ENCODE measurements around the gene NSD2.
"Not testable (repeated sequence)": the region's sequence is repeated elsewhere in the genome, so short reads cannot be mapped to it uniquely, and the experiment has no call there.

NSD2 gene

GRCh38 chr4:1841887-1842210 is 29.3 kb upstream of the NSD2 start:
- DNase-seq (ENCODE audit: low read depth in 2 of 2, low spot score in 1 of 2), result no peak

DNA sequence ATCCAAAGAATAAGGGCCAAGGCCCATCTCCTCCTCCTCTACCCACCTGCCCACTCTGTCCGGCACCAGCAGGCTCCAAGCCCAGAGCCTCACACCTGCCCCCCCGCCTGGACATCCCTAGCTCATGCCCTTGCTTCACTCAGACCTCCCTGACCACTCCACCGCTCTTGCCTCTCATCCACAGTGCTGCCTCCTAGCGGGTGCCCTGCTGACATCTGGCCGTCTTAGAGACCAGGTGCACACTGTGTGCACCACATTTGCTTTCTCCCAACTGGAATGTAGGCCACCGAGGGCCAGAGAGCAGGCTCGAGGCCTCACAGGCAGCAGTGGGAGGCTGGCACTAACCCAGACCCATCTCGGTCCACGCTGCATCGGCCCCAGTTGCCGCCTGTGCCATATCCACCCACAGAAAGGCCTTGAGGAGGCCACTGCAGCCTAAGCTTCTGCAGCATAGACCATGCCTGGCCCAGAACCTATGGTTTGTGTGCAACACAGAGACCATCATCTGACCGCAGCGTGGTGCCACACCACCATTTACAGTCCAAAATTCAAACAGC is 28.8 kb upstream of the NSD2 start:
- DNase-seq (ENCODE audit: low read depth in 2 of 2, low spot score in 1 of 2), result no peak

- no peak for DNase-seq (ENCODE audit: low read depth in 2 of 2, low spot score in 1 of 2)
Measured at GRCh38 chr4:1842993-1843448, 28.2 kb upstream of the NSD2 start.

DNA sequence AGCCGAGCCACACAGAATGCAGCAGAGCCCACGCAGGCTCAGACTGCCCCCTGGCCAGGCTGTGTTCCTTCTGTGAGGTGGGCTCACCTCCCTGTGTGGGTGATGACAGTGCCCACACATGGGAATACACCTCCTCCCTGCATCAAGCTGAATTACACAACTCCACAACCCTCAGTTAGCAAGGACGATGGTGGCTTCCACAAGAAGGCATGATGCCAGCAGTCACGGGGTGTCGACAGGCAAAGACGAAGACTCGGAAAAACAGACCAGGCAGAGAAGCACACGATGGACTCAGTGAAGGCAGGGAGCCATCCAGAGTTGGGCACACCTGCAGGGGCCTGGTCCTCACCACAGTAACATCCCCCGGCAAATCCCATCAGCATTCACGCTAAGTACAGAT is 27.3 kb upstream of the NSD2 start:
- no peak for DNase-seq (ENCODE audit: low read depth in 2 of 2, low spot score in 1 of 2)

GRCh38 chr4:1844618-1845017 is 26.6 kb upstream of the NSD2 start:
- not testable (repeated sequence) for DNase-seq (ENCODE audit: low read depth in 2 of 2, low spot score in 1 of 2)

DNA sequence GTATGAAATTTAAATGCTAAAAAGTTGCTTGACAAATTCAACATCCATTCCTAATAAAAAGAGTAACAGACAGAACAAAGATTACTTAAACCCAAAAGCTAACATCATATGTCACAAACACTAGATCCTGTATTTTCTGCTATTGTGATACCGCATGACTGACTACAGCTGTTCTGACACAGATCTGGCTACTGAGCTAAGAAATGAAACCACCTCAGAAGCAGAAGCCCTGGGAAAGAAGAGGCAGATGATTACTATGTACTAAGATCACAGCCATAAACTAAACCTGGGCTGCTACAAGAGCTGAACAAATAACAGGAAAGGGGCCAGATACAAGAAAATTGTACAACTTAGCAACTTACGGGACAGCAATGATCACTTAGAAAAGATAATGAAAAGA is 24.6 kb upstream of the NSD2 start:
- no peak for DNase-seq (ENCODE audit: low read depth in 2 of 2, low spot score in 1 of 2)

DNA sequence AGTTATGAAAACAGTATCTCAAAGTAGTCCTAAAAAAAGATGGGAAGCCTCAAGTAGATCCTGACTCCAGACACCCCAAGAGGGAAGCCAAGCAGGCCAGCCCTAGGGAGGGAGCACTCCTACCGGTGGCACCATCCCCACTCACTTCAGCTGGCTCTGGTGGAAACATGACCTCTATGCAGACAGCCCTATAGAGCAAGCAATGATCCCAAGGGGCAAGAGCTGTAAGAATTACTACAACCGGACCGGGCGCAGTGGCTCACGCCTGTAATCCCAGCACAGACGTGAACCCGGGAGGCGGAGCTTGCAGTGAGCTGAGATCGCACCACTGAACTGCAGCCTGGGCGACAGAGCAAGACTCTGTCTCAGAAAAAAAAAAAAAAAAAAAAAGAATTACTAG is 20.9 kb upstream of the NSD2 start:
- DNase-seq (ENCODE audit: low read depth in 2 of 2, low spot score in 1 of 2), result no peak

DNA sequence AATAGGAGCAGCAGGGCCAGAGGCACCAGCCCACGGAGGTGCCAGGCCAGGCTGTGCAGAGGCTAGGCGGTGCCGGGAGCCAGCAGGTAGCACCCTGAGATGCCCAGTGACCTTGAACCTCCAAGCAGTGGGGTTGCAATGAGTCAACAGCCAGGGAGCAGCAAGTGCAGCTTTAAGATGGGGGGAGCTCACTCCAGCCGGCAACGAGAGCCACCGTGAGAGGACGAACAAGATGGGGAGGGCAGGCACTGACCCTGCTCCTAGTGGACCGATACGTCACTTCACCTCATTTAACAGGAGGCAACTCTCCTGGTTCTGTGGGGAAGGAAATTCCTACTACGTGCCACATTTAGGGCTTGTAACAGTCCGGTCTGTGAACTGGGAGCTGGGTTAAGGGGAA is 20.0 kb upstream of the NSD2 start:
- no peak for DNase-seq (ENCODE audit: low read depth in 2 of 2, low spot score in 1 of 2)

DNA sequence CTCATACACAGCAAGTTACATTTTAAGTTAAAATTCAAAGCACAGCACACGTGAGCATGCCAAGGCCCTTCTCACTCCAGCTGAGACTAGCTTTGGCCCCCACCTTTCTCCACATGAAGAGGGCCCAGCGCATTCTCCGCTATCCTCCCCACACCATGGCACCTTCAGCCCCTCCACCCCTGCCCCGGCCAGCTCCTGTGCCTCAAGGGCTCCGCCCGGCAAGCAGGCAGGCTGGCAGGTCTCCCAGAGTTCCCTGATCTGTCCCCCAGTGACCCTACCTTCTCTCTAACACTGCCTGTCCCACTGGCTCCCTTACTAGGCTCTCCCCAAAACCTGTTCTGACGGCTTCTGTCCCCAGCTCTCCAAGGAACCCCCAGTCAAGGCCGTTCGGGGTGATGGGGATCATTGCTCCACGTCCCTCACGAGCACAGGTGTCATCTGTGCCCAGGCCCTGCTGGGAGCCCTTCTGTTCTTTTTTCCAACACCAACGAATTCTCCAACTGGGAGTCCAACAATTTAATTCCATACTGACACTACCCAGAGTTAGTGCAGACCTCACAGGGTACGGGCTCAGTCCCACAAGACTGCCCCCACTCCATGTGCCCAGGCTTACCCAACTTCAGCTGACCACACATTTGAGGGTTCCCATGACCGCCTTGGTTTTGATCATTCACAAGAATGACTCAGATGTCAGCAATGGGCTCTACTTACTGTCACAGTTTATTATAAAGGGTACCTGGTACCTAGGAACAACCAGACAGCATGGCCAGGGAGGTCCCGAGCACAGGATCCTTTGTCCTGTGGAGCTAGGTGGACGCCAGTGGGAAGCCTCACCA is 19.4 kb upstream of the NSD2 start:
- DNase-seq (ENCODE audit: low read depth in 2 of 2, low spot score in 1 of 2), result no peak

DNA sequence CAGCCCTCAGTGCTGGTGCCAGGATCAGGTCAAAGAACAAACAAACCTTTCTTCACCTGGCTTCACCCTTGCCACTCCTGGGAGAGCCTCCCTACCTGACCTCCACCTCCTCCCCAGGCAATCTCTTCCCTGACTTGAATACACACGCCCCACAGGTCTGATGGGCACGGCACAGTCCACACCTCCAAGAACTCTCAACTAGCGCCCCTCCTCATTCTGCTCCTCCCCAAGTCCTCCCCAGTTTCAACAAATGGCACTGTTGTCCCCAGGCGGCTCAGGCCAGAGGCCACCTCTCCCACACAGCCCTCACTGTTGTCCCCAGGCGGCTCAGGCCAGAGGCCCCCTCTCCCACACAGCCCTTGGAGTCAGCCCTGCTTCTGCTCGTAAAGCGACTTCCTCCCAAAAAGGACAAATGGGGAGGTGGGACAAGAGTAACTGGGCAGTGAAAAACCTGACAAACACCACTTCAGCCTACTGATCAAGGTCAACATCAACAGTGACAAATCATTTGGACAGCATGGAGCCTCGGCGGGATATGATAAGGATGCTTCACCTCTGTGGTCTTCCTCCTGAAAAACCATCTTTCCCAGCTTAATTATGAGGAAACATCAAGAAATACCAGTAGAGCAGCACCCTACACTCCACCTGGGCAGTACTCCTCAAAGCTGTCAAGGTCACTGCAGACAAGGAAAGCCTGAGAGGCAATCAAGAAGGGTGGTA is 18.1 kb upstream of the NSD2 start:
- DNase-seq (ENCODE audit: low read depth in 2 of 2, low spot score in 1 of 2), result no peak

GRCh38 chr4:1854752-1855151 is 16.4 kb upstream of the NSD2 start:
- DNase-seq (ENCODE audit: low read depth in 2 of 2, low spot score in 1 of 2), result no peak

DNA sequence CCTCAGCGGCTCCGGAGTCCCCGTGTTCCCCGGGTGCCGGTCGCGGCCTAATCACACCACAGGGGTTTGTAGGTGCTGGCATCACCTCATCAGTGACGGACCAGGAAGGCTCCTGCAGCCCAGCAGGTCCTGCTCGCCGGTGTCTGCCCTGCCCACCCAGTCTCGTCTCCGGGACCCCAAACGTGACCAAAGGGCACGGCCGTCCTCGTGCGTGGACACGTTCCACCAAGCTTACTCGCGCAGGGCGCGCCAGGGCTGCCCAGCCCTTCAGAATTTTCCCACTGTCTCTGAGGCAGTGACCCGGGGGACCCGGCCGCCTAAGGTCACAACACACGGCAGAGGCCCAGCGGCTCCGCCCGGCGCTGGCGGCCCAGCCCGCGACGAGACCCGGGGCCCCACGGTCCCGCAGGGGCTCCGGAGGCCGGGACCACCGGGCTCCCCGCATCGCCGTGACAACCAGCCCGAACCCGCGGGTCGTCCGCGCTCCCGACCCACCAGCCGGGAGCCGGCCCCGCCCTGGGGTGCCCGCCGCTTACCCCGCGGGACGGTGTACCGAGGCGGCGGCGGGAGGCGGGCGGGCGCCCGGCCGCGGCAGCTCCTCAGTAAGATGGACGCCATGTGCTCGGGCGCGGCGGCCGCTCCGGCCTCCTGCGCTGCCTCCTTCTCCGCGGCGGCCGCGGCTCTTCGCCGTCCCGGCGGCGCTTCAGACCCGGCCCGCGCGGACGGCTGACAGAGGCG is 15.7 kb upstream of the NSD2 start:
- no peak for DNase-seq (ENCODE audit: low read depth in 2 of 2, low spot score in 1 of 2)

DNA sequence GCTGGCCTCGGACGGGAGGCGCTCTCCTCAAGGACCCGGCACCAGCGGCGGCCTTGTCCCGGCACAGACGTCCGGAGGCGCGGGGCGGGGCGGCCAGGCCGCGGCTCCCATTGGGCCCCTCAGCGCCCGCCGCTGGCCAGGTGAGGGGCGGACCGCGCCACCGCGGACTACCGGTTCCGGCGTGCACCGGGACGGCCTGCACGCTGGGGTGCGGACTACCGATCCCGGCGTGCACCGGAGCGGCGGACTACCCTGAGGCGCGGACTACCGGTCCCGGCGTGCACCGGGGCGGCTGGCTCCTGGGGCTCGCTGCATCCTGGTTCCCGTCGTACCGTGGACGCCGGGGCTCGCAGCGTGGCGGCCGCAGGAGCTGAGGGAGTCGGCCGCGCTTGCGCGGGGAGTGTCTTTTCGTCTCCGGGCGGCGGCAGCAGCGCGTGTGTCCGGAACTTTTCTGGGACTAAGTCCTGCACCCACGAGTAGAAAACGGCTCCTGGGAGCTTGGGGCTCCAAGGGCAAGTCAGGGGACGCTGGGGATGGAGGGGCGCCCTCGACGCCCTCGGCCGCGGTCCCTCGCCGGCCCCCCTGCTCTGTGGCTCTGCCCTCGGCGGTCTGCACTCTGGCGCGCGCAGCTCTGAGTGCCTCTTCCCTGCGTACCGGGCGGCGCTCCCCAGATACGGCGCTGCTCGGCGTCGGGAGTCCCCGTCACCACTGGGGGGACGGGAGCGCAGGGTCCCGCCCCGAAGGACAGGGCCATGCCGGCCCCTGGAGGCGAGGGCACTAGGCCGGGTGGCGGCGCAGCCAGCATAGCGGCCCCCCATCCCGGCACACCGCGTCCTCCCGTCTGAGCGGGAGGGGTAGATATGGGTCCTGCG is 14.9 kb upstream of the NSD2 start, which contains the start of gene LETM1:
Gene LETM1, minus strand, starts transcription at position 86 of the 872 bp plus-strand sequence. CDS start 206 bp downstream, outside the sequence.
- DNase-seq (ENCODE audit: low read depth in 2 of 2, low spot score in 1 of 2), result peak; percentile 79 to 85

DNA sequence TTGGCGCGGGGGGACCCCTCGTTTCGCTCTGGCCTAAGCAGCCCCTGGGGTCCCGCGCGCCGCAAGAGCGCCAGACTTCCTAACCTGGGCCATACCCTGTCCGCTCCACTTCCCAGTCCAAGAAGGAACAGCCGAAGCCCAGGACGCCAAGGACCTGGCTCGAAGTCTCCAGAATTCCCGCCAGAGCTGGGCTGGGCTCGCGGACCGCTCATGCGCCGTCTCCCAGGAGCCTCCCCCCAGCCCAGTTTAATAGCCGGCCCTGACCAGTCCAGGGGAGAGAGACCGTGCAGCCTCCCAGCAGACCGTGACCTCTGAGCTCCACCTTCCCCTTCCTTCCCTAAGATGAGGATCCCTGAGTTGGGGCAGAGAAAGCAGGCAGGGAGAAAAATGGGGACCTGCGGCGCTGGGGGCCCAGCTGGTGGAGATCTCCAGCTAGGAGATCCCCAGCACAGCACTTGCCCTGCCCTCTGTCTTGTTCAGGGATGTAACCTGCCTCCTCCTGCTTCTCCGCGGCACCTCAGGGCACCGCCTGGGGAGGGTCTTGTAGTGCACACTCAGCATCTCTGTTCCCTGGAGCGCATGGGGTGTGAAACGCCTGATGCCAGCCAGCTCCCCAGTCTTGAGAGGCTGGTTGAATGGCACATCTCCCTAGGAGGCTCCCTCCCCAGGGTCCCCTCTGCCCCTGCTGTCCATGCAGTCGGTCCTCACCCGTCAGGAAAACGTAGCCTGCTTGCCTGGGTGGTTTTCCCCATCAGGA is 14.1 kb upstream of the NSD2 start:
- no peak for DNase-seq (ENCODE audit: low read depth in 2 of 2, low spot score in 1 of 2)

- no peak for DNase-seq (ENCODE audit: low read depth in 2 of 2, low spot score in 1 of 2)
Measured at GRCh38 chr4:1857931-1858330, 13.3 kb upstream of the NSD2 start.

DNA sequence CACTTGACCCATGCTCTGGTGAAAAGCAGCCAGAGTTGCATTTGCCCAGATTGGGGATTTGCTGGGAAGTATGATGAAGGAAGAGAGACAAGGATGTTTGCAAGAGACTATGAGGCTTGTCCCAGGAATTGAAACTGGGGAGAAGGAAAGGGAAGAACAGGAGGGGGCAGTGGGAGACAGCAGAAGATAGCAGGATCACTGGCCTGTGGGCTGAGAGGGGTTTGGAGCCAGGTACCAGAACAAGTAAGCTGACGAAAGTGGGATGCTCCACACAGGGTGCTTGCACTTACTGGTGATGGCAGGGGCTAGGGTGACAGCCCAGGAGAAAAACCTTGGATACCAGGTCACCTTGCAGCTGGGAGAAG is 11.8 kb upstream of the NSD2 start:
- no peak for DNase-seq (ENCODE audit: low read depth in 2 of 2, low spot score in 1 of 2)

GRCh38 chr4:1862055-1862911 is 8.9 kb upstream of the NSD2 start:
- DNase-seq (ENCODE audit: low read depth in 2 of 2, low spot score in 1 of 2), result no peak

DNA sequence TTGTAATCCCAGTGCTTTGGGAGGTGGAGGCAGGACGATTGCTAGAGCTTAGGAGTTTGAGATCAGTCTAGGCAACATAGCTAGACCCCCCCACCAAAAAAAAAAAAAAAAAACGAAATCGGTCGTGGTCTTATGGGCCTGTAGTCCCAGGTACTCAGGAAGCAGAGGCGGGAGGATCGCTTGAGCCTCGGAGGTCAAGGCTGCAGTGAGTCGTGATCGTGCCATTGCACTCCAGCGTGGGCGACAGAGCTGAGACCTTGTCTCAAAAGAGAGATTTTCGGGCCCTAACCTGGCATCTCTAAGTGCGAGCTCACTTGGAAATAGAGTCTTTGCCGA is 8.3 kb upstream of the NSD2 start:
- DNase-seq (ENCODE audit: low read depth in 2 of 2, low spot score in 1 of 2), result no peak

Data from stimulated activated CD8-positive, alpha-beta memory T cell treated with anti-CD3 and anti-CD28 coated beads, Interleukin-4, amount 100 ng/mL, for 1 hour (primary cell).